ENCODE results near the gene TFF2. TPM values are rescaled to one million over a fixed set of nuclear protein-coding genes. Genes with fewer than 3 reads are reported as not detected.

Gene TFF2
- under 1 TPM in 1 of 4 donors, not detected in 3; 0.26 TPM for polyA plus RNA-seq (ENCODE audit: insufficient read length in 4 of 4)

- no peak for DNase-seq (ENCODE audit: low read depth in 4 of 4, low spot score in 3 of 4)
Measured at GRCh38 chr21:42350927-42351426, at the start of gene TFF2. Gene TFF2 (minus strand): TSS chr21:42350994. CDS start chr21:42350957, 37 bp downstream.

GRCh38 chr21:42400525-42400924 lies 49.7 kb upstream of the TFF2 start:
- DNase-seq (ENCODE audit: low read depth in 4 of 4, low spot score in 3 of 4): no peak

DNA sequence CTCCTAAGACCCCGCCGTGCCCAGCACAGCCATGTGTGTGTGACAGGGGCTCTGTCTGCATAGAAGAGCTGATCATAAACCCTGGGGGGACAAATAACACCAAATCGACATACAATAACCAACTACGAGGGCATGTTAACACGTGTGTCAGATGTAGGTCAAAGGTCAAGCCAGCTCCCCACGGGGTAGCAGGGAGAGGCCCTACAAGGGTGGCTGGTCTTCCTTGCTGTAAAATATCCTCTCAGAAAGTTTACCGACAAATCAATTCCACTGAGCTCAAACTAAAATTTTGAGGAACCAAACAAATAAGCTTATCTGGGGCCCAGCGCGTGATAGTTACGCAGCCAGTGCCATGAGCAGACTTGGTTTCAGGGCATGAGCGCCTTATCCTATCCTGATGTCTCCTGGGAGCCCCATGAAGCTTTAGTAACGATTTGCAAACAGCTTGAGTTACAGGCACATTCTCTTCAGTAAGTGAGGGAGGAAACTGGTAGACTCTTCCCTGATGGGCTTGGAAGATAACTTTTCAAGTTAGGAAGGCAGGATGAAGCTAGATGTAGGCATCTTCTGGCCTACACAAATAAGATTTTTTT lies 47.7 kb upstream of the TFF2 start:
- DNase-seq (ENCODE audit: low read depth in 4 of 4, low spot score in 3 of 4): no peak

DNA sequence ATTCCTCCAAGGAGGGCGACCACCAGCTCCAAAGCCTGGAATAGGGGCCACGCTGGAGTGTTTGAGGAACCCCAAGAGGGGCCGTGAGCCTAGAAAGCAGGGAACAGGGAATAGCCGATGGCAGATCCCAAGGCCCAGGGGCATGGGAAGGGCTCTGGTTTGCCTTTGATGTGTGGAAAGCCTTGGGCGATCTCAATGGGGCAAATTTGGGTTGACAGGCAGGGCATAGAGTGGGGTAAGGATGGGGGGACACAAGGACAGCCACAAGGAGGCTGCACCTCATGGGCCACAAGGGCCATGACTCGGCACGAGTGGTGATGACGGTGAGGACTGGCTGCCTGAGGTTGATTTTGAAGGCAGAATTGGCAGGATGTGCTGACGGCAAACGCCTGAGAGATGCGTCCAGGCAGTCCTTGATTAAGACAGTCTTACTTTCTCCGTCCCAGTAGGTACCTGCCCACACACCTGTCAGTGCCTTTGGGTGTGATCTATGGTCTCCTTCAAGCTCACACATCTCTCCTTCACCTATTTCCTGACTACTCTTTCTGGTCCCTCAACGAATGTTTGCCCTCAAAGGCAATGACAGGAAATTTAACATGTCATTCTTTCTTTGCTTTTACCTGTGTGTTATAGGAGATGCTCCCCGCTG lies 47.1 kb upstream of the TFF2 start:
- DNase-seq (ENCODE audit: low read depth in 4 of 4, low spot score in 3 of 4): no peak

- no peak for DNase-seq (ENCODE audit: low read depth in 4 of 4, low spot score in 3 of 4)
Measured at GRCh38 chr21:42396799-42397745, 46.3 kb upstream of the TFF2 start.

GRCh38 chr21:42395905-42396651 lies 45.3 kb upstream of the TFF2 start, which contains the start of gene TMPRSS3:
Gene TMPRSS3 (minus strand): TSS chr21:42396052. CDS start chr21:42395417, 635 bp downstream.
- no peak for DNase-seq (ENCODE audit: low read depth in 4 of 4, low spot score in 3 of 4)

- no peak for DNase-seq (ENCODE audit: low read depth in 4 of 4, low spot score in 3 of 4)
Measured at GRCh38 chr21:42395302-42395701, 44.5 kb upstream of the TFF2 start.

DNA sequence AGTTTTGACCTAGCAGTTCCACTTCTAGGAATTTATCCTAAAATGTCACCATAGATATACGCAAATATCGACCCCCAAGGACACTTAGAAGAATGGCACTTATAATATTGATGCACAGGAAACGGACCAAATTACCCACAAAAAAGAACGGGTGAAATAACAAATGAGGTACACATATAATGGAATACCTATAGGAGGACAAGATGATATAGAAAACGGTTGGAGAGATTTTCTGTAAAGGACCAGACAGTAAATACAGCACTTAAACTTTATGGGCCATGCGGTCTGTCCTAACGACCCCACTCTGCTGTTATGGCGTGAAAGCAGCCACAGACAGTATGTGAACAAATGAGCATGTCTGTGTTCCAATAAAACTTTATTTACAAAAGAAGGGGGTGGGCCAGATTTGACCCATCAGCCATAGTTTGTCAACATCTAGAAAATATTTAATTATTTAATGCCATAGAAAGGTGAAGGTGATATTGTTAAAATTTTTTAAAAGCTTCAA lies 42.7 kb upstream of the TFF2 start:
- no peak for DNase-seq (ENCODE audit: low read depth in 4 of 4, low spot score in 3 of 4)

- no peak for DNase-seq (ENCODE audit: low read depth in 4 of 4, low spot score in 3 of 4)
Measured at GRCh38 chr21:42392731-42393442, 42.1 kb upstream of the TFF2 start.

- no peak for DNase-seq (ENCODE audit: low read depth in 4 of 4, low spot score in 3 of 4)
Measured at GRCh38 chr21:42391297-42391696, 40.5 kb upstream of the TFF2 start.

- DNase-seq (ENCODE audit: low read depth in 4 of 4, low spot score in 3 of 4): no peak
Measured at GRCh38 chr21:42390696-42391095, 39.9 kb upstream of the TFF2 start.

- DNase-seq (ENCODE audit: low read depth in 4 of 4, low spot score in 3 of 4): no peak
Measured at GRCh38 chr21:42390193-42390592, 39.4 kb upstream of the TFF2 start.

DNA sequence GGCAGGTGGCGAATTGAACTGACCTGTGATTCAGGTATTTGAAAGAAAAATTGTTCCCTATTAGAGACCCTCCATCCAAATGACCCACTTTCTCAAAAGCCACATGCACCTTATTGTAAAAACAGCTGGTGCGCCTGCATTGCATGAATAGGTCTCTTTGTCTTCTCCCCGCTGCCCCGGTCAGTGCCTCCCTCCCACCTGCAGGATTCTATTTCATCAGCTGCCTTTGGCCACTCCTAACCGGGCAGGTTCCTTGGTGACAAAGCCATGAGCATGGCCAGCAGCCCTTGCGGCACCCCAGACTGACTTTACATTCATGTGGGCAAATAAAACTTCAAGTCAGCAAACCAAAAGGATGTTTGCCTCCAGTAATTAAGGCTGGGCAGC lies 38.6 kb upstream of the TFF2 start:
- DNase-seq (ENCODE audit: low read depth in 4 of 4, low spot score in 3 of 4): no peak

GRCh38 chr21:42388740-42389448 lies 38.1 kb upstream of the TFF2 start:
- DNase-seq (ENCODE audit: low read depth in 4 of 4, low spot score in 3 of 4): no peak

DNA sequence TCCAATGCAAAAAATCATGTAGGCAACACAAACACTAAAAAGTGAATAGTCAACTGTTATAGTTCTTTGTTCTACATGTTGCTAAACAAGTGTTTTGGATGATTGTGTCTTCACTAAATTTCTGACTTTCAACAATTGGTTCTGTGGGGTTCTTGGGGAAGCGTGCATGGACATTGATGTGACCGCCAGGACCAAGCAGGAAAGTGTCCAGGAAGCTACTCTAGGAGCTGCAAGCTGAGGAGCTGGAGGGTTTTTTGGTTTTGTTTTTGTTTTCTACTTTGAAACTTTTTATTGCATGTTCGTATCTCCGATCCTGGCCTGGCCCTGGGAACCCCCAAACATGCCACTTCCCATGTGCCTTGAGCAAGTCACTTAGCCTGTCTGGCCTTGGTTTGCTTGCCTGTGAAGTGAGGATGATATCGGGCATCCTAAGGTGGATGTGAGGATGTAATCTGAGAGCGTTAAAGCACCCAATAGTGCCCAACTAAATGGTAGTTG lies 37.1 kb upstream of the TFF2 start:
- no peak for DNase-seq (ENCODE audit: low read depth in 4 of 4, low spot score in 3 of 4)

DNA sequence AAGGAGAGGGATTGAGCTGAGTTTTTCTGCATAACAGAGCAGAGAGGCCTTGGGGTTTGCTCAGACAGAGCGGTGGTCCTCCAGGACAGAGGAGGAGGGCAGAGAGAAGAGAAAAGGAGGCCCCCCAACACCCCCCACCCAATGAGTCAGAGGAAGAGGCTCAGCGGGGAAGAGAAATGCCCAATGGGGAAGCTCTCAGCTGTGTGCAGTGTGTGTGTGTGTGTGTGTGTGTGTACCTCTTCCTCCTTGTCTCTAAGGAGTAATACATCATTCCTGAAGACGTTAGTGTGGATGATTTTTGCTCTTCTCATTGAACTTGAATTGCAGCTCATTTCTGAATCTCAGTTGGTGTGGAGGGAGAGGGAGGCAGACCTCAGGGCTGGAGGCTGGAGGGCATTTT lies 36.4 kb upstream of the TFF2 start:
- DNase-seq (ENCODE audit: low read depth in 4 of 4, low spot score in 3 of 4): no peak

- no peak for DNase-seq (ENCODE audit: low read depth in 4 of 4, low spot score in 3 of 4)
Measured at GRCh38 chr21:42386034-42386591, 35.3 kb upstream of the TFF2 start.

DNA sequence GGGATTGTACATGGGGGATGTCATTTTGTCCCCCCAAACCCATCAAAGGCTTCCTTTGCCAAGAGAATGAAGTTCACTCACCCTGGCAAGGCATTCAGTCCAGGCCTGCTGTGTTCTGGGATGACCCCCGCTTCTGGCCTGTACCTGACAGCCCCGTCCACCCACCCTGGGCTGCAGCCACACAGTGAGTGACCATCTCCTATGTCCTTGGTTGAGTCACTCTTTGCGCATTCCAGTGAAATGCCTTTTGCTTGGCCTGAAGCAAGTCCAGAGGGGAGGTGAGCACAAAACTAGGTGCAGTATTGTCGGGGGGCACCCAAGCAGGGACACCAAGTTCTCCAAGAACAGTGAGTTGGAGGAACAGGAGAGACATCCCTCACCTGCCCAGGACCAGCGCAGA lies 34.8 kb upstream of the TFF2 start:
- DNase-seq (ENCODE audit: low read depth in 4 of 4, low spot score in 3 of 4): no peak

- DNase-seq (ENCODE audit: low read depth in 4 of 4, low spot score in 3 of 4): no peak
Measured at GRCh38 chr21:42384989-42385388, 34.2 kb upstream of the TFF2 start.
